ENCODE measurements around the gene BDKRB1.

BDKRB1 gene

DNA sequence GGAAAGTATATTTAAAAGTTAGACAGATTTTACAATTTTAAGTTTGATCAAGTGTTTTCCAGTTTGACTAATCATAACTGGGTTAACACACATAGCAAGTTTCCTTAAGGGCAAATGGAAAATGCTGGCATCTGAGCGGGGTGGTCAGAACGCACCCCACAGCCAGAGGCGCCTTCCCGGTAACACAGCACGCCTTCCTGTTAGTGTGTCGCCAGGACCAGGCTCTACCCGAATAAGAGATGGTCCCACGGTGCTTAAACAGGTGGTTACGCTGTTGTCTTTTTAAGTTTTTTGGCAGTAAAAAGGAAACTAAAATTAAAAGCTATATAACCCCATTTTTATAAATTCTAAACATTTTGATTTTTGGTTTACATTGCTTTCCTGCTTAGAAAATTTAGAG lies 28.0 kb downstream of the BDKRB1 start:
- no peak for DNase-seq

DNA sequence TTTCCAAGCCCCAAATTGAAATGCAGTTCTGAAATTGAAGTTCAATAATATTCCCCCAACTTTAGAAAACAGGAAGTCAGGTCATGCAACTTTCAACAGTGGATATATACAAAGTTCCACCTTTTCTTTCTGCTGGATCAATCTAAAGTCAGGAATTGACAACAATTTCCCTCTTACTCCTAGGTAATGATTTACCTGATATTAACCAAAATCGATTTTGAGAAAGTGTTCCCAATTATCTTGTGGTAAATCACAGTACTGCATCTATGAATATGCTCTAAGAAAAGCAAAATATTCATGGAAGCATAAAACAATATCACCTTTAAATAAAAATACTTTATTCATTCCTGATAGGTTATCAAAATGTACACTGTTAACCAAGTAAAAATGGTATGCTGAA lies 28.4 kb downstream of the BDKRB1 start:
- no peak for DNase-seq

GRCh38 chr14:96285667-96286066 lies 29.7 kb downstream of the BDKRB1 start:
- DNase-seq = no peak

DNA sequence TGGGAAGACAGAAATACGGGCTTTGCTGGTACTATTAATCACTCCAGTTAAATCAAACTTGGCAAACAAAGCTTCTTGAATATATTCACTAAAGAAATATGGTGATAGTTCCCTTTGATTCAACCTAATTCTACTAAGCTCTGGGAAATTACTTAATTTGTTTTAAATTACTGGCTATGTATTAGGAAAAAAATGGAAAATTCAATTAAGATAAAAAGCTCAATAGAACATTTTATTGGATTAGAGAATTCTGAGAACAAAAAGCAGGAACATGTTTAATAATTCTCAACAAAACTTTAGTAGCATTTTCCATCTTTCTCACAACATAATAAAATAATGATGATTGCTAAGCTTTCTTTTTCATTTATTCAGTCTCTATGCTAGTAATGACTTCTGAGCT lies 30.2 kb downstream of the BDKRB1 start:
- DNase-seq = no peak

- no peak for DNase-seq
Observed at GRCh38 chr14:96287856-96288255, 31.8 kb downstream of the BDKRB1 start.

- no peak for DNase-seq
Observed at GRCh38 chr14:96294246-96294645, 38.2 kb downstream of the BDKRB1 start.

- peak; percentile 31 for DNase-seq
Observed at GRCh38 chr14:96297000-96297399, 41.0 kb downstream of the BDKRB1 start.

- no peak for DNase-seq
Observed at GRCh38 chr14:96297997-96298515, 42.0 kb downstream of the BDKRB1 start.

DNA sequence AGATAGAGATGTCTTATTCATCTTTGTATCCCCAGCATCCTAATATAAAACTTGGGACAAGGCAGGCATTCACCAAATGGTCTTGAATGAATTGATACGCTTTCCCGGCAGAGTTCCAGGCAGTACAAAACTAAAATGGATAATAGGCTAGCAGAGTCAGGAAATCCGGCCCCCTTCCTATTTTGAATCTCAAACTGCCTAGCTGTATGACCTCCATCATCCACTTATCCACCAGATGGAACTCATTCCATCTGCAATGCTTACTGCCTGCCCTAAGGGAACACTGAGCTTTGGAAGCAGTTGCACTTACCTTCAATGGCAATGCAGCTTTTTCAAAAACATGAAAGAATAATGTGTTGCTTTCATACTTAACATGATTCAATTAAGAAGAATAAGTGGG lies 43.4 kb downstream of the BDKRB1 start:
- DNase-seq = no peak

GRCh38 chr14:96303981-96304380 lies 48.0 kb downstream of the BDKRB1 start:
- no peak for DNase-seq

DNA sequence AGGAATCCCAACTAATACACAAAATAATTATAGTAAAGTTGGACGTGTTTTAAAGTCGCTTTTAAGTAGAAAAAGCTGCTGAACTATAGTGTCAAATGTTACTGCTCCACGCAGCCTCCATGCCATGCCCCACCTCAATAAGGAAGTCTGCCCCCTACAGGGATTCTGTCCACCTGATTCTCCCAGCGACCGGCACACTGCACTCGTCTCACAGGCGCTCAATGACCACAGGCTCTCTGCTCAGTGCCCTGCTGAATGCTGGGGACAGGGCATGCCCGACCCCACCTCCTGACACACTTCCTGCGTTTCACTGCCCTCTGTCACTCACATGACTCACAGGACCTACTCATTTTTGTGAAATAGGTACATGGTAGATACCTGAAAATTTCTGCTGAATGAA lies 48.9 kb downstream of the BDKRB1 start:
- no peak for DNase-seq

- no peak for DNase-seq
Observed at GRCh38 chr14:96307434-96307833, 51.4 kb downstream of the BDKRB1 start.

- DNase-seq = no peak
Observed at GRCh38 chr14:96309133-96309895, 53.3 kb downstream of the BDKRB1 start.

- no peak for DNase-seq
Observed at GRCh38 chr14:96309896-96310330, 53.9 kb downstream of the BDKRB1 start.

GRCh38 chr14:96310906-96311305 lies 54.9 kb downstream of the BDKRB1 start:
- no peak for DNase-seq

All from COR-L47 (cell line).